H1 (cell line): ENCODE results near the gene HRH1. TPM values are rescaled to one million over a fixed set of nuclear protein-coding genes. Genes with fewer than 3 reads are reported as not detected.

Experiments used
- CTCF ChIA-PET: fragments of 300-600 bp; sonication (Branson Sonifier 250); formaldehyde crosslinking; loops from one replicate; lab custom pipeline; 2021; ENCODE audit not compliant: partially characterized antibody; lab: Charles Lee
- POLR2A ChIA-PET: fragments of 300-600 bp; sonication (Branson Sonifier 250); formaldehyde crosslinking; loops from one replicate; lab custom pipeline; 2021; ENCODE audit warnings: inconsistent platforms; ENCODE audit not compliant: partially characterized antibody; lab: Charles Lee
- DNase-seq, 2 experiments: peaks; one replicate each; pipeline versions ENCODE4 v3.0.0 to v3.0.0-alpha.2; 2010 to 2022; ENCODE audit warnings: low spot score in 2 of 2, low read depth in 1 of 2, mixed read lengths in 1 of 2
- FAIRE-seq: peaks from 2 replicates; lab custom pipeline; 2011; peaks lifted over from hg19 to GRCh38; lab: Jason Lieb, UNC
- H2AFZ ChIP-seq: 2 replicates; pipeline ENCODE4 v1.8.1; 2012; ENCODE audit warnings: low read length, inconsistent platforms
- H2AK5ac ChIP-seq: 2 replicates; pipeline ENCODE4 v1.6.1; 2013; ENCODE audit warnings: low read depth, low read length
- H2BK120ac ChIP-seq: replicated peaks from 2 replicates; pipeline ENCODE3; 2013; ENCODE audit warnings: low read depth, low read length, inconsistent platforms
- H2BK12ac ChIP-seq: 2 replicates; pipeline ENCODE4 v1.6.1; 2013; ENCODE audit warnings: low read depth, low read length
- H2BK15ac ChIP-seq: 2 replicates; pipeline ENCODE4 v1.6.1; 2013; ENCODE audit warnings: low read length
- H2BK20ac ChIP-seq: 2 replicates; pipeline ENCODE4 v1.6.1; 2013; ENCODE audit warnings: low read length
- H2BK5ac ChIP-seq: 2 replicates; pipeline ENCODE4 v1.6.1; 2013; ENCODE audit warnings: low read depth, low read length
- H3K14ac ChIP-seq: 2 replicates; pipeline ENCODE4 v1.6.1; 2013; ENCODE audit warnings: inconsistent platforms; ENCODE audit not compliant: insufficient read length
- H3K18ac ChIP-seq: 2 replicates; pipeline ENCODE4 v1.6.1; 2013; ENCODE audit warnings: low read length; ENCODE audit errors: extremely low read depth
- H3K23ac ChIP-seq: 2 replicates; pipeline ENCODE4 v1.6.1; 2013; ENCODE audit warnings: inconsistent platforms; ENCODE audit not compliant: insufficient read length
- H3K23me2 ChIP-seq: 2 replicates; pipeline ENCODE4 v1.6.1; 2013; ENCODE audit warnings: low read depth, low read length
- H3K27ac ChIP-seq: 2 replicates; pipeline ENCODE4 v1.6.1; 2011; ENCODE audit warnings: low read depth, low read length, inconsistent platforms
- H3K27me3 ChIP-seq, 4 experiments: replicated peaks in 1 of 4; 1 replicate in 1 of 4; 2 replicates in 3 of 4; pipeline versions ENCODE4 v1.6.1 to v1.8.1; 2011 to 2013; ENCODE audit warnings: low read length in 3 of 4, mild to moderate bottlenecking in 3 of 4, inconsistent platforms in 2 of 4, mixed read lengths in 2 of 4, moderate library complexity in 1 of 4; ENCODE audit not compliant: control insufficient read depth in 3 of 4, insufficient read depth in 3 of 4; ENCODE audit errors: extremely low read depth in 1 of 4
- H3K36me3 ChIP-seq, 4 experiments: 2 replicates each; pipeline versions ENCODE4 v1.6.1 to v1.8.1; 2011 to 2013; ENCODE audit warnings: mild to moderate bottlenecking in 4 of 4, low read length in 3 of 4, moderate library complexity in 2 of 4, control low read depth in 1 of 4, inconsistent platforms in 1 of 4; ENCODE audit not compliant: insufficient read depth in 4 of 4, control insufficient read depth in 2 of 4
- H3K4ac ChIP-seq: replicated peaks from 2 replicates; pipeline ENCODE3; 2013; ENCODE audit warnings: low read length, low read depth, mixed read lengths, inconsistent platforms; ENCODE audit not compliant: insufficient read length
- H3K4me1 ChIP-seq, 4 experiments: replicated peaks in 1 of 4; 1 replicate in 1 of 4; 2 replicates in 3 of 4; pipeline versions ENCODE4 v1.6.1 to v1.8.1; 2011 to 2013; ENCODE audit warnings: low read length in 3 of 4, inconsistent platforms in 2 of 4, mixed read lengths in 1 of 4; ENCODE audit not compliant: insufficient read depth in 4 of 4, control insufficient read depth in 3 of 4
- H3K4me2 ChIP-seq, 2 experiments: 2 replicates each; pipeline versions ENCODE4 v1.6.1 to v1.8.1; 2011 to 2013; ENCODE audit warnings: low read depth in 2 of 2, low read length in 2 of 2, control low read depth in 1 of 2, inconsistent platforms in 1 of 2, mild to moderate bottlenecking in 1 of 2; ENCODE audit not compliant: insufficient read depth in 1 of 2
- H3K4me3 ChIP-seq, 4 experiments: fragments of 200-600, 300-600 bp in 1 of 4; sonication (generic), shearing (Covaris generic), sonication (Bioruptor Twin) in 1 of 4; 2 replicates each; pipeline versions ENCODE4 v1.5.1 to v1.8.1; 2011 to 2016; ENCODE audit warnings: low read length in 4 of 4, low read depth in 3 of 4, control low read depth in 2 of 4, inconsistent platforms in 2 of 4, mild to moderate bottlenecking in 2 of 4, mixed read lengths in 1 of 4, moderate library complexity in 1 of 4; ENCODE audit not compliant: insufficient read depth in 2 of 4; ENCODE audit errors: extremely low read depth in 1 of 4
- H3K56ac ChIP-seq: replicated peaks from 2 replicates; pipeline ENCODE3; 2013; ENCODE audit warnings: low read depth, mild to moderate bottlenecking, mixed read lengths, low read length, inconsistent platforms; ENCODE audit not compliant: insufficient read length
- H3K79me1 ChIP-seq: 2 replicates; pipeline ENCODE4 v1.6.1; 2013; ENCODE audit warnings: low read depth, low read length, control low read depth
- H3K79me2 ChIP-seq, 2 experiments: 2 replicates each; pipeline versions ENCODE4 v1.6.1 to v1.8.1; 2012 to 2013; ENCODE audit warnings: low read length in 2 of 2, mild to moderate bottlenecking in 2 of 2, inconsistent platforms in 1 of 2; ENCODE audit not compliant: insufficient read depth in 2 of 2, control insufficient read depth in 1 of 2
- H3K9ac ChIP-seq, 4 experiments: replicated peaks in 1 of 4; 1 replicate in 1 of 4; 2 replicates in 3 of 4; pipeline versions ENCODE4 v1.6.1 to v1.8.1; 2011 to 2013; ENCODE audit warnings: low read depth in 3 of 4, low read length in 3 of 4, control low read depth in 2 of 4, mild to moderate bottlenecking in 2 of 4, moderate library complexity in 2 of 4, inconsistent platforms in 1 of 4; ENCODE audit errors: extremely low read depth in 1 of 4
- H3K9me3 ChIP-seq, 2 experiments: 2 replicates each; pipeline versions ENCODE4 v1.6.1 to v1.8.1; 2012 to 2013; ENCODE audit warnings: mild to moderate bottlenecking in 2 of 2, moderate library complexity in 2 of 2, control low read depth in 1 of 2, inconsistent platforms in 1 of 2, low read depth in 1 of 2, low read length in 1 of 2, mixed read lengths in 1 of 2; ENCODE audit not compliant: insufficient read depth in 2 of 2
- H4K20me1 ChIP-seq, 2 experiments: replicated peaks in 1 of 2; 2 replicates each; pipeline versions ENCODE3 to v1.8.1; 2011 to 2013; ENCODE audit warnings: inconsistent platforms in 2 of 2, low read length in 2 of 2, mild to moderate bottlenecking in 1 of 2; ENCODE audit not compliant: insufficient read depth in 2 of 2, control insufficient read depth in 1 of 2
- H4K5ac ChIP-seq: 2 replicates; pipeline ENCODE4 v1.6.1; 2013; ENCODE audit warnings: low read length, low read depth, mixed read lengths, inconsistent platforms; ENCODE audit not compliant: insufficient read length
- H4K8ac ChIP-seq: 2 replicates; pipeline ENCODE4 v1.8.0; 2013; ENCODE audit warnings: mild to moderate bottlenecking, moderate library complexity, low read length, inconsistent platforms; ENCODE audit not compliant: insufficient read depth; ENCODE audit errors: extremely low read depth
- H4K91ac ChIP-seq: replicated peaks from 2 replicates; pipeline ENCODE3; 2013; ENCODE audit warnings: low read length, mixed read lengths, inconsistent platforms; ENCODE audit not compliant: insufficient read length
- BACH1 ChIP-seq: IDR thresholded peaks from 2 replicates; pipeline ENCODE4 v1.6.1; 2012; ENCODE audit warnings: low read length, improper control_type of control experiment
- CHD2 ChIP-seq: IDR thresholded peaks from 2 replicates; pipeline ENCODE4 v1.6.1; 2012; ENCODE audit warnings: low read length, improper control_type of control experiment
- CREB1 ChIP-seq: IDR thresholded peaks from 2 replicates; pipeline ENCODE4 v1.6.1; 2012; ENCODE audit warnings: inconsistent platforms
- E2F6 ChIP-seq: IDR thresholded peaks from 2 replicates; pipeline ENCODE4 v1.6.1; 2012; ENCODE audit warnings: inconsistent platforms
- EP300 ChIP-seq, 2 experiments: IDR thresholded peaks; 1 replicate in 1 of 2; 2 replicates in 1 of 2; pipeline ENCODE4 v1.6.1; 2011 to 2012; ENCODE audit warnings: low read depth in 2 of 2, low read length in 2 of 2, mild to moderate bottlenecking in 2 of 2, borderline replicate concordance in 1 of 2, inconsistent platforms in 1 of 2, moderate library complexity in 1 of 2
- HDAC6 ChIP-seq: IDR thresholded peaks from one replicate; pipeline ENCODE4 v1.7.1; 2012; ENCODE audit warnings: low read depth, mild to moderate bottlenecking, inconsistent platforms, low read length, moderate library complexity
- NRF1 ChIP-seq: IDR thresholded peaks from 2 replicates; pipeline ENCODE4 v1.6.1; 2011; ENCODE audit warnings: mild to moderate bottlenecking, low read depth, low read length, improper control_type of control experiment
- POLR2A ChIP-seq, 2 experiments: IDR thresholded peaks; 1 replicate in 1 of 2; 2 replicates in 1 of 2; pipeline ENCODE4 v1.6.1; 2011; ENCODE audit warnings: low read depth in 2 of 2, low read length in 2 of 2, mild to moderate bottlenecking in 2 of 2; ENCODE audit errors: control extremely low read depth in 1 of 2
- RBBP5 ChIP-seq: IDR thresholded peaks from 2 replicates; pipeline ENCODE4 v1.7.1; 2012; ENCODE audit warnings: low read depth, mild to moderate bottlenecking, inconsistent platforms, low read length, moderate library complexity, borderline replicate concordance
- SP1 ChIP-seq: IDR thresholded peaks from 2 replicates; pipeline ENCODE4 v1.6.1; 2011; ENCODE audit warnings: low read depth, low read length
- TAF1 ChIP-seq: IDR thresholded peaks from 2 replicates; pipeline ENCODE4 v1.6.1; 2011; ENCODE audit warnings: mild to moderate bottlenecking, low read depth, low read length
- TAF7 ChIP-seq: optimal IDR thresholded peaks from 2 replicates; pipeline ENCODE3; 2011; ENCODE audit warnings: low read depth, mild to moderate bottlenecking, inconsistent platforms, low read length, moderate library complexity, borderline replicate concordance
- TEAD4 ChIP-seq: IDR thresholded peaks from 2 replicates; pipeline ENCODE4 v1.6.1; 2012; ENCODE audit warnings: low read depth, low read length, inconsistent platforms, mixed read lengths
- WGBS, 2 experiments: shearing (Covaris generic) in 1 of 2; methylation state at CpG; one replicate each; pipeline versions ENCODE4 v1.1.6 to v1.1.7; 2013 to 2015; ENCODE audit warnings: low lambda C conversion rate in 2 of 2, mixed read lengths in 2 of 2, inconsistent platforms in 1 of 2, low coverage in 1 of 2, missing lambda C conversion rate in 1 of 2; ENCODE audit not compliant: insufficient replicate concordance in 2 of 2, insufficient coverage in 1 of 2, insufficient read length in 1 of 2; ENCODE audit errors: extremely low coverage in 1 of 2, missing lambda C conversion rate in 1 of 2; 5-methylcytosine and 5-hydroxymethylcytosine counted together
- polyA plus RNA-seq, 7 experiments: library from polyadenylated mRNA; depleted of rRNA in 3 of 7; stranded (reverse) in 5 of 7; unstranded in 2 of 7; fragments of >200 nt in 5 of 7; fragments of 200-250 nt in 2 of 7; gene quantifications; 1 replicate in 5 of 7; 2 replicates in 1 of 7; 4 replicates in 1 of 7; pipeline versions ENCODE4 v1.2.1 to v1.2.3, GENCODE V29; 2011 to 2013; ENCODE audit warnings: missing spikeins in 2 of 7, mixed read lengths in 2 of 7
- total RNA-seq: library from RNA; stranded (reverse); fragmentation: NEBNext Ultra II Directional; extraction: Animal tissue kit (Norgen Biotek cat#: 25700); gene quantifications from 2 replicates; pipeline ENCODE4 v1.2.1, GENCODE V29; 2021

Gene HRH1
- total and polyA plus RNA-seq, 2 of the 8 experiments (the other 6 are each of a cell fraction or from before 2014, with no cell fraction given): 0.11 TPM; not detected in 1

GRCh38 chr3:11136830-11137626, 17.3 kb upstream of the HRH1 start:
- no peak overlapping the region for H2BK15ac ChIP-seq
- no peaks in the 10 kb centered on the region; the same call in 1 of the 2 replicates for H3K23me2 ChIP-seq
- H3K79me2 ChIP-seq: no peaks in the 10 kb centered on the region
- no peak overlapping the region for H2AK5ac ChIP-seq
- no peak overlapping the region for H3K4me3 ChIP-seq
- peak overlapping the region; percentile 76; the same call in 1 of the 2 replicates for H2AFZ ChIP-seq
- H3K4me2 ChIP-seq: peak overlapping the region in 1 of 2 experiments; percentile 39; a peak in 1 of 4 replicates
- no peaks in the 10 kb centered on the region for H3K27me3 ChIP-seq
- H4K8ac ChIP-seq: no peak overlapping the region
- no peak overlapping the region for H3K18ac ChIP-seq
- H3K9ac ChIP-seq: no peak overlapping the region
- 90% methylated on average over 22 of the region's 22 CpGs; no CpG with 5 or more reads in 1 of the 2 experiments for WGBS, 2 experiments
- no peak overlapping the region for H2BK5ac ChIP-seq
- no peak overlapping the region for H2BK12ac ChIP-seq
- DNase-seq (no peak), FAIRE-seq (no peak)
- ChIA-PET POLR2A (no interaction called here), CTCF (no interaction called here)
- no peak overlapping the region for H4K91ac ChIP-seq
- H3K27ac ChIP-seq: no peak overlapping the region
- H3K4ac ChIP-seq: no peak overlapping the region
- H3K23ac ChIP-seq: no peak overlapping the region
- H2BK20ac ChIP-seq: no peak overlapping the region
- H3K79me1 ChIP-seq: no peaks in the 10 kb centered on the region
- H4K20me1 ChIP-seq: no peaks in the 10 kb centered on the region
- no peaks in the 10 kb centered on the region for H3K36me3 ChIP-seq
- H3K56ac ChIP-seq: no peak overlapping the region
- H3K9me3 ChIP-seq: no peaks in the 10 kb centered on the region
- H4K5ac ChIP-seq: no peak overlapping the region
- no peak overlapping the region for H2BK120ac ChIP-seq
- no peak overlapping the region for H3K14ac ChIP-seq
- H3K4me1 ChIP-seq: no peaks in the 10 kb centered on the region; a peak in 1 of 7 replicates
- no peak for TF ChIP-seq CHD2
- TF ChIP-seq CREB1: no peak
- TF ChIP-seq NRF1: no peak
- TF ChIP-seq RBBP5: no peak
- no peak for TF ChIP-seq POLR2A (IDR thresholded peaks at IDR 0.05; ENCODE audit: control extremely low read depth in 1 of 2, low read depth in 2 of 2, low read length in 2 of 2)
- no peak for TF ChIP-seq TAF1
- TF ChIP-seq HDAC6: no peak
- TF ChIP-seq TAF7: no peak
- TF ChIP-seq E2F6: no peak
- no peak for TF ChIP-seq TEAD4
- TF ChIP-seq BACH1: no peak
- no peak for TF ChIP-seq SP1
- TF ChIP-seq EP300 (IDR thresholded peaks at IDR 0.05; ENCODE audit: borderline replicate concordance in 1 of 2, low read depth in 2 of 2, low read length in 2 of 2): no peak
